Esophagus squamous epithelium (tissue), 5 donors: Measurements from ENCODE around the gene MORN1. TPM values are rescaled to one million over a fixed set of nuclear protein-coding genes. Genes with fewer than 3 reads are reported as not detected.
A peak's percentile ranks its signal among the peaks of the same experiment; 100 is the strongest.

Experiments used
- DNase-seq: peaks from one replicate; lab custom pipeline; 2025; lab: John Stamatoyannopoulos, UW
- H3K27ac ChIP-seq, 4 donors: fragments of 200-600 bp; sonication (generic); one replicate each; pipeline ENCODE4 v1.5.1; 2016 to 2019; ENCODE audit warnings: mild to moderate bottlenecking in 1 of 4
- H3K27me3 ChIP-seq, 4 donors: fragments of 200-600 bp; sonication (generic); 1 replicate in 3 of 4; 2 replicates in 1 of 4; pipeline versions ENCODE4 v1.5.1 to v1.6.0; 2017 to 2021; ENCODE audit warnings: antibody characterized with exemption in 1 of 4
- H3K36me3 ChIP-seq, 3 donors: fragments of 200-600 bp; sonication (generic); one replicate each; pipeline ENCODE4 v1.5.1; 2016 to 2019
- H3K4me1 ChIP-seq, 3 donors: fragments of 200-600 bp; sonication (generic); one replicate each; pipeline ENCODE4 v1.5.1; 2017 to 2019
- H3K4me3 ChIP-seq, 4 donors: fragments of 200-600 bp; sonication (generic); 1 replicate in 3 of 4; 2 replicates in 1 of 4; pipeline ENCODE4 v1.5.1; 2016 to 2019; ENCODE audit warnings: mild to moderate bottlenecking in 2 of 4, moderate library complexity in 1 of 4
- H3K9me3 ChIP-seq, 3 donors: fragments of 200-600 bp; sonication (generic); one replicate each; pipeline ENCODE4 v1.5.1; 2016 to 2019
- CTCF ChIP-seq, 6 experiments: fragments of 450-650 bp in 4 of 6; fragments of 200-600 bp in 2 of 6; sonication (generic) in 2 of 6; IDR thresholded peaks; one replicate each; pipeline ENCODE4 v1.5.1; 2016 to 2019; ENCODE audit warnings: antibody characterized with exemption in 6 of 6, mild to moderate bottlenecking in 4 of 6, moderate library complexity in 4 of 6
- POLR2A ChIP-seq, 4 donors: fragments of 450-650 bp; IDR thresholded peaks; one replicate each; pipeline ENCODE4 v1.6.1; 2017; ENCODE audit warnings: antibody characterized with exemption in 4 of 4, mild to moderate bottlenecking in 4 of 4, moderate library complexity in 3 of 4
- WGBS, 2 donors: methylation state at CpG; one replicate each; pipeline ENCODE4 v1.1.5; 2018; 5-methylcytosine and 5-hydroxymethylcytosine counted together
- intact Hi-C: fragments of 100-400 bp; cut with DNase I; formaldehyde crosslinking; loops from one replicate; pipeline ENCODE4 v1.15.0; 2022
- total RNA-seq, 4 donors: library from RNA; depleted of rRNA; stranded (reverse); fragments of >200 nt; gene quantifications; one replicate each; pipeline ENCODE4 v1.1.0, GENCODE V29; 2016
- donor health status: DM: yes; HTN: yes; CAD: no.

The MORN1 gene
- total RNA-seq, 4 donors from 2014 or later: 6.7 to 10.8 (median 7.0) TPM

DNA sequence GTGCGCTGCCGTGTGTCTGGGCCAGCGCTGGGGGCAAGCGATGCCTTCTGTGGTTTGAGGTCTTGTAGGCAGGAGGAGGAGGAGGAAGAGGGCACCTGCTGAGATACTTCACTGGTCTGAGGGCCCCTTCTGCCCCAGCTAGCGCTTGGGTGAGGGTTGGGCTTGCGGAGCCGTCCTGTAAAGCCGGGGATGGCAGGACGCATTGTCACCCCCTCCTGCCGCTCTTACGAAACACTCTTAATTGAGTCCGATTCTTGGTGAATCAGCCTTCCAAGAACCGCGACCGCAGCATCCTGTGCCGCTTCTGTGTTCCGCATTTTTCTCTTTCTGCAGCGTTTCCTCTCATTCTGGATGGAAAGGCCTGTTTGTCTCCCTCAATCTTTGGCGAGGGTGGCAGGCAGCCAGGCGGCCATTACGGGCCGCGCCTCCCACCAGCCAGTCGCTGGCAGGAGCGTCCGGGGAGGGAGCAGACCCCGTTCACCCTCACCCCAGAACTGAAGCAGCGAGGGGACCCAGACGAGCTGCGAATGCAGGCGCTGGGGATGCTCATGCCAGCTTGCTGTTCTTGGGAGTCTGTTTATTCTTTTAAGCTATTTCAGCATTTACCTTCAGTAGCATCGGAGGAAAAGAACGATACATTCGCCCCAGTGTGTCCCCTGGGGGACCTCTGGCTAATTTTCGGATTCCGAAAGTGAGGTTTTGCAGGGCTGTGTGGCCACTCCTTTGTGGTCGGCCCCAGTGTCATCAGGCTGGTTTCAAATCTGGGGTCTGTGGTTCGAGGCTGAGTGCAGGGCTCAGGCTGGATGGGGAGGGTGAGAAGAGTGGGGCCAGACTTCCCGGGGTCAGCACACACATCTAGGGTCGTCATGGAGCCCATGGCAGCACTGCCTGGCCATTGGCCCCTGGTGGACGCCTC lies 100.5 kb downstream of the MORN1 start:
- intact Hi-C loops: no loop called here
- Histone ChIP-seq H3K4me1 (peaks cover 53 to 92% (median 65%) of the 10 kb centered on the region in 3 donors), H3K27me3 (no peaks in the 10 kb centered on the region)

GRCh38 chr1:2290171-2290578 lies 101.2 kb downstream of the MORN1 start:
- Histone ChIP-seq H3K27ac (peak overlapping the region; percentile 28 to 79 (median 73)), H3K4me1 (peaks cover 53 to 85% (median 65%) of the 10 kb centered on the region in 3 donors), H3K36me3 (no peaks in the 10 kb centered on the region), H3K27me3 (no peaks in the 10 kb centered on the region), H3K9me3 (no peaks in the 10 kb centered on the region), H3K4me3 (peak overlapping the region in 3 of 4 donors; percentile 32 to 50 (median 33))
- no CpG with 5 or more reads among the region's 7 CpGs for WGBS, 2 donors
- TF ChIP-seq POLR2A (IDR thresholded peaks at IDR 0.05): no peak
- no peak for TF ChIP-seq CTCF (IDR thresholded peaks at IDR 0.05)
- no peak for DNase-seq
- intact Hi-C loops: no loop called here

More for the DNA sequence above, 100.5 kb downstream of the MORN1 start:
- no peak for TF ChIP-seq POLR2A (IDR thresholded peaks at IDR 0.05)
- TF ChIP-seq CTCF (IDR thresholded peaks at IDR 0.05): no peak
- peak overlapping the region in 3 of 4 donors; percentile 32 to 50 (median 33) for H3K4me3 ChIP-seq
- WGBS, 2 donors: 19 to 42% methylated on average over 16 to 28 of the region's 41 CpGs
- no peaks in the 10 kb centered on the region for H3K9me3 ChIP-seq
- H3K36me3 ChIP-seq: no peaks in the 10 kb centered on the region
- peak overlapping the region; percentile 28 to 79 (median 73) for H3K27ac ChIP-seq
- DNase-seq: peak; percentile 47

- Histone ChIP-seq H3K4me1 (peaks cover 51 to 85% (median 60%) of the 10 kb centered on the region in 3 donors), H3K9me3 (no peaks in the 10 kb centered on the region), H3K36me3 (no peaks in the 10 kb centered on the region), H3K27ac (peak overlapping the region; percentile 28 to 79 (median 73)), H3K4me3 (no peak overlapping the region), H3K27me3 (no peaks in the 10 kb centered on the region)
- intact Hi-C loops: no loop called here
- DNase-seq: no peak
- no peak for TF ChIP-seq POLR2A (IDR thresholded peaks at IDR 0.05)
- 51 to 73% methylated on average over 2 to 6 of the region's 9 CpGs for WGBS, 2 donors
Observed at GRCh38 chr1:2289607-2290006, 101.7 kb downstream of the MORN1 start.

DNA sequence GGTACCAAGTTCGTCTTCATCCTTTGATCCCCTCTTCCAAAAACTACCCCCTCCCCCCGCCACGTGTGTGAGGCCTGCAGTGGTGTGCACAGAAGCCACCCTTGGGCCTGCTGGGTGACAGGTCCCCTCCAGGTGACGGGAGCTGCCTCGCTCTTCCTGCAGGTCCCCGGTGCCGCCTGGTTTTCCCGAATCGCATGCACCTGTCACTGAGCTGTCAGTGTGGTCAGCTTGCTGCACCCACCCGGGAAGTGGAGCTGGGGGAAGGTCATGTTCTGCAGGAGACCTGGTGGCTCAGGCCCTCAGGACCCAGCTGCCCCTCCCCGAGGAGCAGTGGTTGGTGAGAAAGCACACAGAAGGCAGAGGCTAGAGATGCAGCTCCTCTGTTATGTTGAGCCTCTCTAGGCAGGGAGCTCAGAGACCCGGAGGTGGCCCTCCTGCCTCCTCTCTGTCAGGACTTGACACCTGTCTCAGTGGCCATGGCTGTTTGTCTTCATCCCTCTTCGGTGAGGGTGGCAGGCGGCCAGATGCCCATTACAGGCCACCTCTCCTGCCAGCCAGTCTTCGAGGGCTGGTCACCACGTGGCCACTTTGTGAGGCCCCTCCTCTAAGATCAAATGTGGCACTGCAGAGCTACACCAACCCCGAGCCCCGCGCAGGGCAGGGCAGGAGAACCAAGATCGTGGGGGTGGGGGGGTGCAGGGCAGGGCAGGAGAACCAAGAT lies 102.4 kb downstream of the MORN1 start:
- H3K4me1 ChIP-seq: peaks cover 47 to 85% (median 53%) of the 10 kb centered on the region in 3 donors
- no peak for DNase-seq

More for the DNA sequence above, 102.4 kb downstream of the MORN1 start:
- Histone ChIP-seq H3K9me3 (no peaks in the 10 kb centered on the region), H3K27ac (peak overlapping the region in 2 of 4 donors; percentile 78 to 79), H3K36me3 (no peaks in the 10 kb centered on the region), H3K27me3 (no peaks in the 10 kb centered on the region), H3K4me3 (no peak overlapping the region)
- TF ChIP-seq POLR2A (IDR thresholded peaks at IDR 0.05) (no peak), CTCF (IDR thresholded peaks at IDR 0.05) (no peak)
- WGBS, 2 donors: 71 to 73% methylated on average over 4 to 7 of the region's 20 CpGs
- intact Hi-C loops: no loop called here
